SH-SY5Y (cell line): Measurements from ENCODE around the gene ALLC.

Source experiments
- GATA2 ChIP-seq: IDR thresholded peaks from 2 replicates; pipeline ENCODE4 v1.6.1; 2011; ENCODE audit warnings: mild to moderate bottlenecking, low read depth, low read length
- GATA3 ChIP-seq: IDR thresholded peaks from 2 replicates; pipeline ENCODE4 v1.6.1; 2011; ENCODE audit warnings: low read depth, mild to moderate bottlenecking, low read length, moderate library complexity

ALLC gene

GRCh38 chr2:3635171-3635974 is 22.6 kb upstream of the ALLC start:
- TF ChIP-seq GATA2 = no peak
- TF ChIP-seq GATA3 = no peak

GRCh38 chr2:3636586-3637310 is 21.3 kb upstream of the ALLC start:
- TF ChIP-seq GATA2 (no peak), GATA3 (no peak)

GRCh38 chr2:3637311-3637675 is 20.7 kb upstream of the ALLC start:
- TF ChIP-seq GATA3 (no peak), GATA2 (no peak)

GRCh38 chr2:3637692-3638455 is 20.1 kb upstream of the ALLC start:
- TF ChIP-seq GATA3 = no peak
- no peak for TF ChIP-seq GATA2

- TF ChIP-seq GATA2 (no peak), GATA3 (no peak)
Observed at GRCh38 chr2:3638456-3638810, 19.6 kb upstream of the ALLC start.

GRCh38 chr2:3639015-3639630 is 18.9 kb upstream of the ALLC start:
- no peak for TF ChIP-seq GATA2
- no peak for TF ChIP-seq GATA3

- no peak for TF ChIP-seq GATA3
- TF ChIP-seq GATA2 = no peak
Observed at GRCh38 chr2:3639653-3640052, 18.3 kb upstream of the ALLC start.

GRCh38 chr2:3641181-3641580 is 16.8 kb upstream of the ALLC start:
- TF ChIP-seq GATA2 (no peak), GATA3 (no peak)

- no peak for TF ChIP-seq GATA2
- TF ChIP-seq GATA3 = no peak
Observed at GRCh38 chr2:3641841-3642421, 16.1 kb upstream of the ALLC start.

GRCh38 chr2:3642521-3643215 is 15.3 kb upstream of the ALLC start:
- TF ChIP-seq GATA3 (no peak), GATA2 (no peak)

GRCh38 chr2:3643371-3644245 is 14.4 kb upstream of the ALLC start:
- TF ChIP-seq GATA2 (no peak), GATA3 (no peak)

- TF ChIP-seq GATA3 (no peak), GATA2 (no peak)
Observed at GRCh38 chr2:3644246-3644525, 13.8 kb upstream of the ALLC start.

- no peak for TF ChIP-seq GATA3
- TF ChIP-seq GATA2 = no peak
Observed at GRCh38 chr2:3644891-3645605, 13.0 kb upstream of the ALLC start.
